T-helper 1 cell treated with Interleukin-12 subunit alpha and Interleukin-12 subunit beta and Interleukin-4 antibody, amounts not matched to agents 30 μg/mL and 1 μg/mL, for 36 hours (primary cell): ENCODE results near the gene PRMT3.

ENCODE experiments used
- H3K27ac Mint-ChIP-seq: one replicate; pipeline ENCODE4 v1.8.0; 2021; ENCODE audit warnings: mild to moderate bottlenecking, mixed read lengths
- H3K27me3 Mint-ChIP-seq: one replicate; pipeline ENCODE4 v1.8.0; 2021; ENCODE audit warnings: low read depth, mixed read lengths
- H3K36me3 Mint-ChIP-seq: one replicate; pipeline ENCODE4 v1.8.0; 2021; ENCODE audit warnings: low read depth, mixed read lengths
- H3K4me1 Mint-ChIP-seq: one replicate; pipeline ENCODE4 v1.8.0; 2021; ENCODE audit warnings: low read depth, mixed read lengths
- H3K4me3 Mint-ChIP-seq: one replicate; pipeline ENCODE4 v1.8.0; 2021; ENCODE audit warnings: mild to moderate bottlenecking, moderate library complexity, mixed read lengths
- H3K9me3 Mint-ChIP-seq: one replicate; pipeline ENCODE4 v1.8.0; 2021; ENCODE audit warnings: mixed read lengths

PRMT3 gene

GRCh38 chr11:20407344-20407743, 19.8 kb downstream of the PRMT3 start:
- H3K36me3 Mint-ChIP-seq: peaks cover 25% of the 10 kb centered on the region
- H3K9me3 Mint-ChIP-seq: no peaks in the 10 kb centered on the region
- H3K27me3 Mint-ChIP-seq: no peaks in the 10 kb centered on the region
- H3K4me3 Mint-ChIP-seq: no peak overlapping the region
- H3K27ac Mint-ChIP-seq: no peak overlapping the region
- H3K4me1 Mint-ChIP-seq: no peaks in the 10 kb centered on the region

- Mint-ChIP-seq H3K9me3 (no peaks in the 10 kb centered on the region), H3K27me3 (no peaks in the 10 kb centered on the region), H3K4me1 (peaks cover 5% of the 10 kb centered on the region), H3K4me3 (no peak overlapping the region), H3K36me3 (peaks cover 26% of the 10 kb centered on the region), H3K27ac (no peak overlapping the region)
Measured at GRCh38 chr11:20415432-20415831, 27.9 kb downstream of the PRMT3 start.

- no peaks in the 10 kb centered on the region for H3K9me3 Mint-ChIP-seq
- H3K27ac Mint-ChIP-seq: no peak overlapping the region
- no peaks in the 10 kb centered on the region for H3K27me3 Mint-ChIP-seq
- peaks cover 11% of the 10 kb centered on the region for H3K4me1 Mint-ChIP-seq
- H3K36me3 Mint-ChIP-seq: peaks cover 21% of the 10 kb centered on the region
- H3K4me3 Mint-ChIP-seq: no peak overlapping the region
Measured at GRCh38 chr11:20417771-20418170, 30.3 kb downstream of the PRMT3 start.

- Mint-ChIP-seq H3K36me3 (peaks cover 15% of the 10 kb centered on the region), H3K4me3 (no peak overlapping the region), H3K27me3 (no peaks in the 10 kb centered on the region), H3K27ac (no peak overlapping the region), H3K4me1 (peaks cover 11% of the 10 kb centered on the region), H3K9me3 (no peaks in the 10 kb centered on the region)
Measured at GRCh38 chr11:20421946-20422345, 34.4 kb downstream of the PRMT3 start.

- no peak overlapping the region for H3K4me3 Mint-ChIP-seq
- H3K4me1 Mint-ChIP-seq: peaks cover 1% of the 10 kb centered on the region
- no peak overlapping the region for H3K27ac Mint-ChIP-seq
- H3K36me3 Mint-ChIP-seq: peaks cover 11% of the 10 kb centered on the region
- no peaks in the 10 kb centered on the region for H3K9me3 Mint-ChIP-seq
- no peaks in the 10 kb centered on the region for H3K27me3 Mint-ChIP-seq
Measured at GRCh38 chr11:20429216-20429615, 41.7 kb downstream of the PRMT3 start.

- Mint-ChIP-seq H3K36me3 (peaks cover 13% of the 10 kb centered on the region), H3K9me3 (no peaks in the 10 kb centered on the region), H3K27me3 (no peaks in the 10 kb centered on the region), H3K4me1 (peaks cover 1% of the 10 kb centered on the region), H3K27ac (no peak overlapping the region), H3K4me3 (no peak overlapping the region)
Measured at GRCh38 chr11:20438637-20439036, 51.1 kb downstream of the PRMT3 start.

- H3K36me3 Mint-ChIP-seq: no peaks in the 10 kb centered on the region
- H3K9me3 Mint-ChIP-seq: no peaks in the 10 kb centered on the region
- H3K4me3 Mint-ChIP-seq: no peak overlapping the region
- H3K4me1 Mint-ChIP-seq: no peaks in the 10 kb centered on the region
- H3K27me3 Mint-ChIP-seq: no peaks in the 10 kb centered on the region
- H3K27ac Mint-ChIP-seq: no peak overlapping the region
Measured at GRCh38 chr11:20443596-20443995, 56.1 kb downstream of the PRMT3 start.

- no peaks in the 10 kb centered on the region for H3K27me3 Mint-ChIP-seq
- H3K4me3 Mint-ChIP-seq: no peak overlapping the region
- H3K4me1 Mint-ChIP-seq: no peaks in the 10 kb centered on the region
- H3K36me3 Mint-ChIP-seq: no peaks in the 10 kb centered on the region
- H3K27ac Mint-ChIP-seq: no peak overlapping the region
- no peaks in the 10 kb centered on the region for H3K9me3 Mint-ChIP-seq
Measured at GRCh38 chr11:20444535-20444934, 57.0 kb downstream of the PRMT3 start.

GRCh38 chr11:20448834-20449233, 61.3 kb downstream of the PRMT3 start:
- peaks cover 10% of the 10 kb centered on the region for H3K4me1 Mint-ChIP-seq
- H3K27me3 Mint-ChIP-seq: no peaks in the 10 kb centered on the region
- H3K27ac Mint-ChIP-seq: no peak overlapping the region
- no peak overlapping the region for H3K4me3 Mint-ChIP-seq
- peaks cover 6% of the 10 kb centered on the region for H3K36me3 Mint-ChIP-seq
- no peaks in the 10 kb centered on the region for H3K9me3 Mint-ChIP-seq

GRCh38 chr11:20450829-20451228, 63.3 kb downstream of the PRMT3 start:
- no peak overlapping the region for H3K4me3 Mint-ChIP-seq
- H3K27ac Mint-ChIP-seq: no peak overlapping the region
- peaks cover 11% of the 10 kb centered on the region for H3K4me1 Mint-ChIP-seq
- H3K9me3 Mint-ChIP-seq: no peaks in the 10 kb centered on the region
- peaks cover 6% of the 10 kb centered on the region for H3K36me3 Mint-ChIP-seq
- no peaks in the 10 kb centered on the region for H3K27me3 Mint-ChIP-seq

- Mint-ChIP-seq H3K9me3 (no peaks in the 10 kb centered on the region), H3K4me3 (no peak overlapping the region), H3K27me3 (no peaks in the 10 kb centered on the region), H3K36me3 (peaks cover 6% of the 10 kb centered on the region), H3K27ac (no peak overlapping the region), H3K4me1 (peaks cover 11% of the 10 kb centered on the region)
Measured at GRCh38 chr11:20451568-20451967, 64.1 kb downstream of the PRMT3 start.

GRCh38 chr11:20452585-20452984, 65.1 kb downstream of the PRMT3 start:
- peaks cover 9% of the 10 kb centered on the region for H3K36me3 Mint-ChIP-seq
- H3K4me1 Mint-ChIP-seq: peaks cover 11% of the 10 kb centered on the region

GRCh38 chr11:20453657-20454316, 66.3 kb downstream of the PRMT3 start:
- peaks cover 9% of the 10 kb centered on the region for H3K36me3 Mint-ChIP-seq
- no peaks in the 10 kb centered on the region for H3K9me3 Mint-ChIP-seq
- H3K27me3 Mint-ChIP-seq: no peaks in the 10 kb centered on the region
- H3K27ac Mint-ChIP-seq: no peak overlapping the region
- no peak overlapping the region for H3K4me3 Mint-ChIP-seq
- H3K4me1 Mint-ChIP-seq: peaks cover 11% of the 10 kb centered on the region

More at GRCh38 chr11:20452585-20452984, 65.1 kb downstream of the PRMT3 start:
- Mint-ChIP-seq H3K27ac (no peak overlapping the region), H3K9me3 (no peaks in the 10 kb centered on the region), H3K4me3 (no peak overlapping the region), H3K27me3 (no peaks in the 10 kb centered on the region)

GRCh38 chr11:20457001-20457799, 69.7 kb downstream of the PRMT3 start:
- H3K27me3 Mint-ChIP-seq: no peaks in the 10 kb centered on the region
- H3K4me1 Mint-ChIP-seq: peaks cover 1% of the 10 kb centered on the region
- no peaks in the 10 kb centered on the region for H3K9me3 Mint-ChIP-seq
- H3K27ac Mint-ChIP-seq: no peak overlapping the region
- H3K4me3 Mint-ChIP-seq: no peak overlapping the region
- H3K36me3 Mint-ChIP-seq: peaks cover 9% of the 10 kb centered on the region
